SK-N-SH (cell line): Measurements from ENCODE around the gene NTNG1. TPM values are rescaled to one million over a fixed set of nuclear protein-coding genes. Genes with fewer than 3 reads are reported as not detected.

ENCODE experiments used
- CTCF ChIA-PET: fragments of 300-600, 350-600 bp; formaldehyde crosslinking; extraction: SDS; loops from one replicate; lab custom pipeline; 2021; lab: Yijun Ruan, JAX
- POLR2A ChIA-PET: fragments of 350-600 bp; sonication (Branson Sonifier 250); formaldehyde crosslinking; extraction: SDS; loops from one replicate; lab custom pipeline; 2020; ENCODE audit warnings: antibody characterized with exemption, inconsistent platforms; lab: Yijun Ruan, JAX
- DNase-seq: peaks from one replicate; pipeline ENCODE4 v3.0.0; 2012
- H2AFZ ChIP-seq: fragments of 200-600 bp; sonication (generic); 2 replicates; pipeline ENCODE4 v1.8.1; 2016; ENCODE audit warnings: antibody characterized with exemption, mild to moderate bottlenecking, low read depth
- H3F3A ChIP-seq: fragments of 200-600 bp; sonication (generic); replicated peaks from 2 replicates; pipeline ENCODE3; 2016; ENCODE audit warnings: antibody characterized with exemption, mild to moderate bottlenecking; ENCODE audit not compliant: insufficient read depth
- H3K27ac ChIP-seq, 2 experiments: fragments of 200-500 bp in 1 of 2; fragments of 200-600 bp in 1 of 2; sonication (Bioruptor generic) in 1 of 2; sonication (generic), shearing (Covaris generic) in 1 of 2; 2 replicates each; pipeline versions ENCODE4 v1.5.1 to v1.6.1; 2014 to 2016; ENCODE audit warnings: low read depth in 2 of 2, inconsistent platforms in 1 of 2, low read length in 1 of 2, mild to moderate bottlenecking in 1 of 2, mixed read lengths in 1 of 2
- H3K27me3 ChIP-seq: fragments of 200-600 bp; sonication (generic), shearing (Covaris generic); 2 replicates; pipeline ENCODE4 v1.6.1; 2016; ENCODE audit warnings: mixed run types; ENCODE audit not compliant: insufficient read depth
- H3K36me3 ChIP-seq, 2 experiments: fragments of 200-500 bp in 1 of 2; fragments of 200-600 bp in 1 of 2; sonication (Bioruptor generic) in 1 of 2; sonication (generic) in 1 of 2; replicated peaks in 1 of 2; 2 replicates each; pipeline versions ENCODE3 to v1.5.1; 2014 to 2016; ENCODE audit warnings: low read length in 1 of 2, mild to moderate bottlenecking in 1 of 2; ENCODE audit not compliant: insufficient read depth in 2 of 2, control insufficient read depth in 1 of 2
- H3K4me1 ChIP-seq, 2 experiments: fragments of 200-500 bp in 1 of 2; fragments of 200-600 bp in 1 of 2; sonication (Bioruptor generic) in 1 of 2; sonication (generic), shearing (Covaris generic) in 1 of 2; 2 replicates each; pipeline versions ENCODE4 v1.5.1 to v1.6.1; 2014 to 2016; ENCODE audit warnings: low read depth in 1 of 2, low read length in 1 of 2, mixed run types in 1 of 2; ENCODE audit not compliant: insufficient read depth in 2 of 2, control insufficient read depth in 1 of 2
- H3K4me2 ChIP-seq: fragments of 200-600 bp; sonication (generic), shearing (Covaris generic); 2 replicates; pipeline ENCODE4 v1.6.1; 2017; ENCODE audit warnings: mixed run types
- H3K4me3 ChIP-seq, 2 experiments: fragments of 200-500 bp in 1 of 2; fragments of 200-600 bp in 1 of 2; sonication (Bioruptor generic) in 1 of 2; sonication (generic), shearing (Covaris generic) in 1 of 2; 2 replicates each; pipeline versions ENCODE4 v1.5.1 to v1.8.1; 2014 to 2016; ENCODE audit warnings: low read depth in 2 of 2, inconsistent platforms in 1 of 2, low read length in 1 of 2, mild to moderate bottlenecking in 1 of 2, mixed read lengths in 1 of 2, moderate library complexity in 1 of 2
- H3K79me2 ChIP-seq: fragments of 200-600 bp; sonication (generic); 2 replicates; pipeline ENCODE4 v1.8.1; 2017; ENCODE audit warnings: mild to moderate bottlenecking; ENCODE audit not compliant: insufficient read depth
- H3K9ac ChIP-seq: fragments of 200-600 bp; sonication (generic); 2 replicates; pipeline ENCODE4 v1.6.1; 2017; ENCODE audit warnings: mixed run types
- H3K9me2 ChIP-seq: fragments of 200-600 bp; sonication (generic); 2 replicates; pipeline ENCODE4 v1.6.1; 2017; ENCODE audit warnings: mixed run types
- H3K9me3 ChIP-seq: fragments of 200-600 bp; sonication (generic); 2 replicates; pipeline ENCODE4 v1.6.1; 2017; ENCODE audit warnings: mixed run types, mild to moderate bottlenecking, moderate library complexity
- H4K20me1 ChIP-seq: fragments of 200-600 bp; sonication (generic); 2 replicates; pipeline ENCODE4 v1.6.1; 2017; ENCODE audit warnings: mild to moderate bottlenecking, mixed run types; ENCODE audit not compliant: insufficient read depth
- CHD2 ChIP-seq: fragments of 150-350 bp; IDR thresholded peaks from 2 replicates; pipeline ENCODE4 v1.6.1; 2018; ENCODE audit warnings: low read length; ENCODE audit not compliant: partially characterized antibody
- CTCF ChIP-seq: fragments of 200-600 bp; sonication (generic); IDR thresholded peaks from 2 replicates; pipeline ENCODE4 v1.6.1; 2017; ENCODE audit warnings: antibody characterized with exemption, mild to moderate bottlenecking, moderate library complexity
- ELF1 ChIP-seq: IDR thresholded peaks from 2 replicates; pipeline ENCODE4 v1.4.0; 2012
- FOXJ3 ChIP-seq: sonication (generic); formaldehyde crosslinking; IDR thresholded peaks from 2 replicates; pipeline ENCODE4 v1.5.1; 2020; ENCODE audit warnings: mild to moderate bottlenecking, missing genetic modification reagents
- FOXM1 ChIP-seq: IDR thresholded peaks from 2 replicates; pipeline ENCODE4 v1.4.0; 2012; ENCODE audit warnings: low read depth, mild to moderate bottlenecking
- IRF3 ChIP-seq: fragments of 150-350 bp; IDR thresholded peaks from 2 replicates; pipeline ENCODE4 v1.6.1; 2016; ENCODE audit warnings: mild to moderate bottlenecking, low read depth, low read length
- MAX ChIP-seq: IDR thresholded peaks from 2 replicates; pipeline ENCODE4 v1.4.0; 2012; ENCODE audit warnings: low read depth
- MXI1 ChIP-seq: IDR thresholded peaks from 2 replicates; pipeline ENCODE4 v1.6.1; 2012; ENCODE audit warnings: mild to moderate bottlenecking, low read depth, low read length, improper control_type of control experiment
- NFIC ChIP-seq: IDR thresholded peaks from 2 replicates; pipeline ENCODE4 v1.4.0; 2012; ENCODE audit warnings: borderline replicate concordance
- RXRA ChIP-seq: IDR thresholded peaks from 2 replicates; pipeline ENCODE4 v1.4.0; 2012; ENCODE audit warnings: low read depth, mild to moderate bottlenecking, borderline replicate concordance
- TCF12 ChIP-seq: IDR thresholded peaks from 2 replicates; pipeline ENCODE4 v1.4.0; 2012
- TEAD4 ChIP-seq: IDR thresholded peaks from 2 replicates; pipeline ENCODE4 v1.4.0; 2012; ENCODE audit warnings: mild to moderate bottlenecking, borderline replicate concordance; ENCODE audit not compliant: insufficient read depth
- USF1 ChIP-seq: IDR thresholded peaks from 2 replicates; pipeline ENCODE4 v1.4.0; 2012; ENCODE audit warnings: low read depth, borderline replicate concordance
- USF2 ChIP-seq: fragments of 150-350 bp; IDR thresholded peaks from 2 replicates; pipeline ENCODE4 v1.6.1; 2017; ENCODE audit warnings: antibody characterized with exemption, low read length, low read depth, borderline replicate concordance
- YY1 ChIP-seq: IDR thresholded peaks from 2 replicates; pipeline ENCODE4 v1.4.0; 2012; ENCODE audit warnings: low read depth, mild to moderate bottlenecking
- ZBTB33 ChIP-seq: IDR thresholded peaks from 2 replicates; pipeline ENCODE4 v1.4.0; 2012; ENCODE audit warnings: low read depth, borderline replicate concordance
- whole genome bisulfite sequencing: methylation state at CpG from one replicate; pipeline ENCODE4 v1.1.6; 2017; ENCODE audit warnings: low lambda C conversion rate; 5-methylcytosine and 5-hydroxymethylcytosine counted together
- polyA plus RNA-seq, 3 experiments: library from polyadenylated mRNA; depleted of rRNA; stranded (reverse); fragments of >200 nt; gene quantifications; 2 replicates each; pipeline ENCODE4 v1.2.3, GENCODE V29; 2012

Gene NTNG1
- polyA plus RNA-seq, 1 of the 3 experiments (the other 2 are of a cell fraction): 0.03 TPM

- CTCF ChIA-PET: interaction anchor here (1.6 to 2.4 kb wide), 2 partner anchors 16 to 115 kb away, joined by 4 to 11 read pairs; no protein-coding TSS in a partner anchor
- Histone ChIP-seq H3K36me3 (no peaks in the 10 kb centered on the region), H4K20me1 (no peaks in the 10 kb centered on the region), H3K9me2 (no peaks in the 10 kb centered on the region; the same call in 1 of the 2 replicates), H3K27ac (no peak overlapping the region), H3K4me3 (no peak overlapping the region), H3K79me2 (no peaks in the 10 kb centered on the region), H3K4me2 (no peak overlapping the region), H2AFZ (no peak overlapping the region), H3K27me3 (no peaks in the 10 kb centered on the region), H3K9me3 (no peaks in the 10 kb centered on the region), H3F3A (no peaks in the 10 kb centered on the region), H3K4me1 (no peaks in the 10 kb centered on the region), H3K9ac (no peak overlapping the region)
- no peak for DNase-seq
- TF ChIP-seq MAX (no peak), IRF3 (no peak), YY1 (no peak), NFIC (no peak), MXI1 (no peak), USF1 (no peak), FOXM1 (no peak), ELF1 (no peak), RXRA (no peak), TEAD4 (no peak), ZBTB33 (no peak), FOXJ3 (no peak), TCF12 (no peak), CTCF (no peak), USF2 (no peak), CHD2 (no peak)
- POLR2A ChIA-PET: no interaction called here
- WGBS: 57% methylated on average over 2 of the region's 2 CpGs
These were observed 273.1 kb downstream of the NTNG1 start for GRCh38 chr1:107413951-107414350.
